ENCODE results near the gene JARID2. TPM values are rescaled to one million over a fixed set of nuclear protein-coding genes. Genes with fewer than 3 reads are reported as not detected.

Gene JARID2
- total RNA-seq, 1 donor from 2014 or later: 66.1 TPM

DNA sequence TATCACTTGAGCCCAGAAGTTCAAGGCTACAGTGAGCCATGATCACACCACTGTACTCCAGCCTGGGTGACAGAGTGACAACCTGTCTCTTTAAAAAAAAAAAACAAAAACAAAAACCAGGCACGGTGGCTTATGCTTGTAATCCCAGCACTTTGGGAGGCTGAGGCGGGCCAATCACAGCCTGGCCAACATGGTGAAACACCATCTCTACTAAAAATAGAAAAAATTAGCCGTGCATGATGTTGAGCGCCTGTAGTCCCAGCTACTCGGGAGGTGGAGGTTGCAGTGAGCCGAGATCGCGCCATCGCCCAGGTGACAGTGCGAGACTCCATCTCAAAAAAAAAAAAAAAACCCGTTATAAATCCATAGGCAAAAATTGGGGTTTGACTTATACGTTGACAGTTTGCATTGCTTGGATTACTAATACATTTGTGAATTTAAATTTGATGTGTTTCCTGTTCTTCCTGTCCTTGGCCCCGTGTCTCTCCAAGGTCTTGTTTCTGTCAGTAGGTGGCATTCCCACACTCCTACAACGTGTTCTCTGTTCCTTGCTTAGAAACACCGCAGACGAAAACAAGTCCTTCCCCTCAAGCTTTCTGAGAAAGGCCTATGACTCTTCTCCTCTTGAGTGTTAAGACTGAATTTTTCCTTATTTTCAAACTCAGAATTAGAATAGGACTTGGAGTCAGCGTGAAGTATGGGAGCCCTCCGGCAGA is 269.9 kb downstream of the JARID2 start:
- peaks cover 32% of the 10 kb centered on the region for H3K27me3 Mint-ChIP-seq (ENCODE audit: unreplicated experiment)
- TF ChIP-seq, protein P1, sequence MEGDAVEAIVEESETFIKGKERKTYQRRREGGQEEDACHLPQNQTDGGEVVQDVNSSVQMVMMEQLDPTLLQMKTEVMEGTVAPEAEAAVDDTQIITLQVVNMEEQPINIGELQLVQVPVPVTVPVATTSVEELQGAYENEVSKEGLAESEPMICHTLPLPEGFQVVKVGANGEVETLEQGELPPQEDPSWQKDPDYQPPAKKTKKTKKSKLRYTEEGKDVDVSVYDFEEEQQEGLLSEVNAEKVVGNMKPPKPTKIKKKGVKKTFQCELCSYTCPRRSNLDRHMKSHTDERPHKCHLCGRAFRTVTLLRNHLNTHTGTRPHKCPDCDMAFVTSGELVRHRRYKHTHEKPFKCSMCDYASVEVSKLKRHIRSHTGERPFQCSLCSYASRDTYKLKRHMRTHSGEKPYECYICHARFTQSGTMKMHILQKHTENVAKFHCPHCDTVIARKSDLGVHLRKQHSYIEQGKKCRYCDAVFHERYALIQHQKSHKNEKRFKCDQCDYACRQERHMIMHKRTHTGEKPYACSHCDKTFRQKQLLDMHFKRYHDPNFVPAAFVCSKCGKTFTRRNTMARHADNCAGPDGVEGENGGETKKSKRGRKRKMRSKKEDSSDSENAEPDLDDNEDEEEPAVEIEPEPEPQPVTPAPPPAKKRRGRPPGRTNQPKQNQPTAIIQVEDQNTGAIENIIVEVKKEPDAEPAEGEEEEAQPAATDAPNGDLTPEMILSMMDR (IDR thresholded peaks at IDR 0.05; ENCODE audit: unreplicated experiment): no peak
- H3K9me3 Mint-ChIP-seq (ENCODE audit: unreplicated experiment): no peaks in the 10 kb centered on the region
- H3K36me3 Mint-ChIP-seq (ENCODE audit: low read depth, unreplicated experiment): peaks cover 61% of the 10 kb centered on the region
- H3K27ac Mint-ChIP-seq (ENCODE audit: unreplicated experiment): no peak overlapping the region
- peaks cover 18% of the 10 kb centered on the region for H3K4me1 Mint-ChIP-seq (ENCODE audit: unreplicated experiment)
- no peak overlapping the region for H3K4me3 Mint-ChIP-seq (ENCODE audit: unreplicated experiment)
- DNase-seq (ENCODE audit: low spot score): no peak

GRCh38 chr6:15516378-15516777 is 270.5 kb downstream of the JARID2 start:
- no peaks in the 10 kb centered on the region for H3K9me3 Mint-ChIP-seq (ENCODE audit: unreplicated experiment)
- peaks cover 18% of the 10 kb centered on the region for H3K4me1 Mint-ChIP-seq (ENCODE audit: unreplicated experiment)
- H3K4me3 Mint-ChIP-seq (ENCODE audit: unreplicated experiment): no peak overlapping the region
- H3K36me3 Mint-ChIP-seq (ENCODE audit: low read depth, unreplicated experiment): peaks cover 63% of the 10 kb centered on the region
- TF ChIP-seq, protein P1 (IDR thresholded peaks at IDR 0.05; ENCODE audit: unreplicated experiment): no peak
- peaks cover 32% of the 10 kb centered on the region for H3K27me3 Mint-ChIP-seq (ENCODE audit: unreplicated experiment)
- DNase-seq (ENCODE audit: low spot score): no peak
- H3K27ac Mint-ChIP-seq (ENCODE audit: unreplicated experiment): no peak overlapping the region

DNA sequence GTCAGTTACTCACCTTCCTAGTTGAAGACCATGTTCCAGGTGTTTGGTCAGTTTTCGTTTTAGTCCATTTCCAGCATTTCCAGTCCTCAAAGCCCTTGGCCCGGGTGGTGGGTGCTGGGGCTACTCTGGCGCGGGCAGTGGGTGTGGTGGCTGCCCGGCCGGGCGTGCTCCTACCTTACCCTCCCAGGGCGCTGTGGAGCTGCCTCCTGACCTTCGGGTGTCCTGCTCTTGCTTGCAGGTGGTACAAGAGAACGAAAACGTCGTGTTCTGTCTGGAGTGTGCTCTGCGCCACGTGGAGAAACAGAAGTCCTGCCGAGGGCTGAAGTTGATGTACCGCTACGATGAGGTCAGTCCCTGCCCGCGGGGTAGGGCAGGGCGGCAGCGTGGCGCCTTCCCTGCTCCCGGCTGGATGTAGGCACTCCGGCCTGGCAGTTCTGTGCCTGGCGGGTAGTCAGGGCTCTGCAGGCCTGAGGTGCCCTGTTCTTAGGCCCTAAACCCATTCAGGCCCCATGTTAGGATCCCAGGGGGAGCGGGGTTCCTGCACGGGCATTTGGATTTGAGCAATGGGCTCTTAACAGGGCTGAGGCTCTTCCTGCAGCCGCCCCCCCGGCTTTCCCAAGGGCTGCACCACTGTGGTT is 271.2 kb downstream of the JARID2 start:
- Mint-ChIP-seq H3K27me3 (ENCODE audit: unreplicated experiment) (peaks cover 32% of the 10 kb centered on the region), H3K4me1 (ENCODE audit: unreplicated experiment) (peaks cover 13% of the 10 kb centered on the region), H3K36me3 (ENCODE audit: low read depth, unreplicated experiment) (peaks cover 63% of the 10 kb centered on the region), H3K9me3 (ENCODE audit: unreplicated experiment) (no peaks in the 10 kb centered on the region), H3K4me3 (ENCODE audit: unreplicated experiment) (no peak overlapping the region), H3K27ac (ENCODE audit: unreplicated experiment) (no peak overlapping the region)
- TF ChIP-seq, protein P1 (IDR thresholded peaks at IDR 0.05; ENCODE audit: unreplicated experiment): no peak
- DNase-seq (ENCODE audit: low spot score): no peak

DNA sequence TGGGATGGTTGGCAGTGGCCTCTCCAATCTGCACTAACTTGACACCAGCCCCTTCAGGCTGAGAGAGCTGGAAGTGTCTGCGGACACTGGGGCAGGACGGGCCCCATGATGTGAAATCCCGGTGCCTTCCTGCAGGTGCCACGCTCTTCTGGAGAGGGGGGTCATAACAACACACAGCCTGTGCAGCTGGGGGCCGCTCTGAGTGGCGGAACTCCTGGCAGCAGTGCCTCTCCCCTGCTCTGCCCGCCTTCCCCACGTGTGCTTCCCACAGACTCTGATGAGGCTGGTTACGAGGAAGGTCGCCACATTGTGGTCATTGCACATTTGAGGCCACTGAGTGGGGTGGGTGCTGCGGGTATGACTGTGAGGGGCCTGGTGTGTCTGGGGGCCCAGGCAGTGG is 271.7 kb downstream of the JARID2 start:
- H3K4me3 Mint-ChIP-seq (ENCODE audit: unreplicated experiment): no peak overlapping the region
- no peak overlapping the region for H3K27ac Mint-ChIP-seq (ENCODE audit: unreplicated experiment)
- peaks cover 9% of the 10 kb centered on the region for H3K4me1 Mint-ChIP-seq (ENCODE audit: unreplicated experiment)
- no peak for DNase-seq (ENCODE audit: low spot score)
- TF ChIP-seq, protein P1 (IDR thresholded peaks at IDR 0.05; ENCODE audit: unreplicated experiment): no peak
- peaks cover 26% of the 10 kb centered on the region for H3K27me3 Mint-ChIP-seq (ENCODE audit: unreplicated experiment)
- no peaks in the 10 kb centered on the region for H3K9me3 Mint-ChIP-seq (ENCODE audit: unreplicated experiment)
- peaks cover 63% of the 10 kb centered on the region for H3K36me3 Mint-ChIP-seq (ENCODE audit: low read depth, unreplicated experiment)

DNA sequence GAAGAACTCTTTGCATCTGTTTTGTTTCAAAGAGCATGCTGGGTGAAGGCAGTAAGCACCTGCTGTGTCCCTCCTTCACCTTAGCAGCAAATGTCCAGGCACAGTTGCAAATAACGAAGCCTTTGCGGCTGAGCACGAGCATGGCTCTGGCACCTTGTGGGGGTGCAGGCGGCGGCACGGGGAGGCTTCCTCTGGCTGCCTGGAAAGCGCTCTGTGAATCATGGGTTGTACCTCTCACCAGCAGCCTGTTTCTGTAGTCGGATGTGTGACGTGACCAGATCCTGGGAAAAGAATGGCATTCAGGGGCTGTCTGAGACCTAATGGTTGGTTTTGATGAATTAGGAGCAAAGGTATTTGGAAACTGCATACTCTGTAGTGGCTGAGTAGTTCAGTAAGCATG is 272.2 kb downstream of the JARID2 start:
- peaks cover 66% of the 10 kb centered on the region for H3K36me3 Mint-ChIP-seq (ENCODE audit: low read depth, unreplicated experiment)
- H3K9me3 Mint-ChIP-seq (ENCODE audit: unreplicated experiment): no peaks in the 10 kb centered on the region
- H3K27ac Mint-ChIP-seq (ENCODE audit: unreplicated experiment): no peak overlapping the region
- peaks cover 26% of the 10 kb centered on the region for H3K27me3 Mint-ChIP-seq (ENCODE audit: unreplicated experiment)
- no peak for DNase-seq (ENCODE audit: low spot score)
- peaks cover 9% of the 10 kb centered on the region for H3K4me1 Mint-ChIP-seq (ENCODE audit: unreplicated experiment)
- TF ChIP-seq, protein P1 (IDR thresholded peaks at IDR 0.05; ENCODE audit: unreplicated experiment): no peak
- H3K4me3 Mint-ChIP-seq (ENCODE audit: unreplicated experiment): no peak overlapping the region
